HG03159 (cell line): ENCODE data around the gene GSG1L.
"Not testable (repeated sequence)": the region's sequence is repeated elsewhere in the genome, so short reads cannot be mapped to it uniquely, and the experiment has no call there.

Experiments
- ATAC-seq: cut with Tn5 transposase; IDR thresholded peaks from one replicate; pipeline ENCODE4 v1.9.1; 2021; ENCODE audit warnings: mild to moderate bottlenecking, moderate library complexity; ENCODE audit not compliant: unreplicated experiment

Gene GSG1L

GRCh38 chr16:27743001-27743400 is 320.5 kb downstream of the GSG1L start:
- not testable (repeated sequence) for ATAC-seq

GRCh38 chr16:27742333-27742732 is 321.2 kb downstream of the GSG1L start:
- no peak for ATAC-seq

GRCh38 chr16:27740496-27741201 is 322.9 kb downstream of the GSG1L start:
- no peak for ATAC-seq

- no peak for ATAC-seq
Measured at GRCh38 chr16:27739606-27740357, 323.7 kb downstream of the GSG1L start.

- ATAC-seq: no peak
Measured at GRCh38 chr16:27738596-27738995, 324.9 kb downstream of the GSG1L start.
